GM18511 (cell line): ENCODE measurements around the gene TEX22.

ENCODE experiments used
- ATAC-seq: cut with Tn5 transposase; IDR thresholded peaks from one replicate; pipeline ENCODE4 v1.9.1; 2021; ENCODE audit warnings: mild to moderate bottlenecking, moderate library complexity; ENCODE audit not compliant: unreplicated experiment

The TEX22 gene

GRCh38 chr14:105384041-105384557, 14.2 kb upstream of the TEX22 start:
- ATAC-seq: no peak

GRCh38 chr14:105384605-105385321, 13.6 kb upstream of the TEX22 start:
- ATAC-seq: no peak

- ATAC-seq: no peak
Measured at GRCh38 chr14:105385322-105385637, 13.1 kb upstream of the TEX22 start.

- ATAC-seq: no peak
Measured at GRCh38 chr14:105385698-105386365, 12.5 kb upstream of the TEX22 start.

- ATAC-seq: no peak
Measured at GRCh38 chr14:105386581-105387529, 11.5 kb upstream of the TEX22 start.

- ATAC-seq: no peak
Measured at GRCh38 chr14:105387530-105387922, 10.8 kb upstream of the TEX22 start.

- ATAC-seq: no peak
Measured at GRCh38 chr14:105388110-105388951, 10.0 kb upstream of the TEX22 start.

- no peak for ATAC-seq
Measured at GRCh38 chr14:105388976-105389375, 9.4 kb upstream of the TEX22 start.

- ATAC-seq: no peak
Measured at GRCh38 chr14:105389534-105389933, 8.8 kb upstream of the TEX22 start.

- ATAC-seq: no peak
Measured at GRCh38 chr14:105389976-105390848, 8.1 kb upstream of the TEX22 start.

GRCh38 chr14:105390849-105391500, 7.4 kb upstream of the TEX22 start:
- ATAC-seq: no peak

GRCh38 chr14:105391541-105391940, 6.8 kb upstream of the TEX22 start:
- ATAC-seq: no peak

- ATAC-seq: no peak
Measured at GRCh38 chr14:105392131-105393090, 5.9 kb upstream of the TEX22 start.

GRCh38 chr14:105393151-105393550, 5.2 kb upstream of the TEX22 start:
- ATAC-seq: no peak

- ATAC-seq: no peak
Measured at GRCh38 chr14:105394714-105395537, 3.4 kb upstream of the TEX22 start.

- ATAC-seq: no peak
Measured at GRCh38 chr14:105395538-105395854, 2.8 kb upstream of the TEX22 start.

GRCh38 chr14:105397350-105397931, 897 bp upstream of the TEX22 start:
- ATAC-seq: no peak
